HepG2 (cell line): ENCODE measurements around the gene ABHD15. TPM values are rescaled to one million over a fixed set of nuclear protein-coding genes. Genes with fewer than 3 reads are reported as not detected.
A peak's percentile ranks its signal among the peaks of the same experiment; 100 is the strongest.

Experiments
- ADNP ChIP-seq: sonication (generic); formaldehyde crosslinking; IDR thresholded peaks from 2 replicates; pipeline ENCODE4 v1.4.0; 2020; ENCODE audit warnings: missing genetic modification reagents
- ARID2 ChIP-seq: sonication (generic); formaldehyde crosslinking; IDR thresholded peaks from 2 replicates; pipeline ENCODE4 v1.8.1; 2022; ENCODE audit warnings: mild to moderate bottlenecking, missing genetic modification reagents, borderline replicate concordance
- DMAP1 ChIP-seq: IDR thresholded peaks from 2 replicates; pipeline ENCODE4 v1.6.1; 2016
- DNMT1 ChIP-seq: sonication (generic); formaldehyde crosslinking; IDR thresholded peaks from 2 replicates; pipeline ENCODE4 v1.5.1; 2020; ENCODE audit warnings: mild to moderate bottlenecking, missing genetic modification reagents
- ELF3 ChIP-seq: IDR thresholded peaks from 2 replicates; pipeline ENCODE4 v1.6.1; 2016; ENCODE audit warnings: missing genetic modification reagents, missing compliant biosample characterization
- GATAD1 ChIP-seq: IDR thresholded peaks from 2 replicates; pipeline ENCODE4 v1.6.1; 2016; ENCODE audit warnings: missing genetic modification reagents, missing compliant biosample characterization
- KLF15 ChIP-seq: sonication (generic); formaldehyde crosslinking; IDR thresholded peaks from 2 replicates; pipeline ENCODE4 v1.8.1; 2023; ENCODE audit warnings: borderline replicate concordance, mild to moderate bottlenecking, inconsistent platforms, missing genetic modification reagents, mixed read lengths
- NCOA1 ChIP-seq: sonication (generic); formaldehyde crosslinking; IDR thresholded peaks from 2 replicates; pipeline ENCODE4 v1.9.0; 2021; ENCODE audit warnings: missing genetic modification reagents
- POLR2AphosphoS5 ChIP-seq: IDR thresholded peaks from 2 replicates; pipeline ENCODE4 v1.6.1; 2012; ENCODE audit warnings: low read depth, low read length
- REXO4 ChIP-seq: sonication (generic); formaldehyde crosslinking; IDR thresholded peaks from 2 replicates; pipeline ENCODE4 v1.8.0; 2022; ENCODE audit warnings: missing genetic modification reagents, mild to moderate bottlenecking, borderline replicate concordance
- ZBTB7B ChIP-seq: sonication (generic); formaldehyde crosslinking; IDR thresholded peaks from 2 replicates; pipeline ENCODE4 v1.4.0; 2020; ENCODE audit warnings: missing genetic modification reagents
- ZNF136 ChIP-seq: sonication (generic); formaldehyde crosslinking; IDR thresholded peaks from 2 replicates; pipeline ENCODE4 v1.8.1; 2022; ENCODE audit warnings: low read depth, mild to moderate bottlenecking, moderate library complexity, missing genetic modification reagents
- ZNF180 ChIP-seq: sonication (generic); formaldehyde crosslinking; IDR thresholded peaks from 2 replicates; pipeline ENCODE4 v1.4.0; 2020; ENCODE audit warnings: low read depth, missing genetic modification reagents, borderline replicate concordance
- ZNF234 ChIP-seq: sonication (generic); formaldehyde crosslinking; conservative IDR thresholded peaks from 2 replicates; pipeline ENCODE4 v1.5.1; 2020; ENCODE audit warnings: mild to moderate bottlenecking, missing genetic modification reagents
- ZNF432 ChIP-seq: sonication (generic); formaldehyde crosslinking; IDR thresholded peaks from 2 replicates; pipeline ENCODE4 v1.5.0; 2020; ENCODE audit warnings: missing genetic modification reagents, mild to moderate bottlenecking, borderline replicate concordance
- ZNF577 ChIP-seq: sonication (generic); formaldehyde crosslinking; IDR thresholded peaks from 2 replicates; pipeline ENCODE4 v1.4.0; 2020; ENCODE audit warnings: mild to moderate bottlenecking, low read depth, missing genetic modification reagents, borderline replicate concordance
- ZNF589 ChIP-seq: sonication (generic); formaldehyde crosslinking; conservative IDR thresholded peaks from 2 replicates; pipeline ENCODE4 v1.8.0; 2022; ENCODE audit warnings: mild to moderate bottlenecking, moderate library complexity, missing genetic modification reagents
- ZNF660 ChIP-seq: sonication (generic); formaldehyde crosslinking; IDR thresholded peaks from 2 replicates; pipeline ENCODE4 v1.5.1; 2020; ENCODE audit warnings: mild to moderate bottlenecking, low read depth, missing genetic modification reagents, borderline replicate concordance
- ZNF7 ChIP-seq: IDR thresholded peaks from 2 replicates; pipeline ENCODE4 v1.6.1; 2016; ENCODE audit warnings: missing biosample characterization, missing genetic modification reagents
- ZNF773 ChIP-seq: sonication (generic); formaldehyde crosslinking; IDR thresholded peaks from 2 replicates; pipeline ENCODE4 v1.4.0; 2020; ENCODE audit warnings: missing genetic modification reagents, borderline replicate concordance
- polyA plus RNA-seq, 8 experiments: library from polyadenylated mRNA; depleted of rRNA in 3 of 8; stranded (reverse) in 7 of 8; unstranded in 1 of 8; fragments of >200 nt; fragmentation: Illumina TruSeq in 4 of 8; extraction: Trizol in 4 of 8; gene quantifications; 2 replicates each; pipeline versions ENCODE4 v1.2.1 to v1.2.3, GENCODE V29; 2011 to 2016; ENCODE audit warnings: low read depth in 4 of 8, missing spikeins in 1 of 8, mixed read lengths in 1 of 8; ENCODE audit not compliant: insufficient read depth in 1 of 8
- total RNA-seq, 5 experiments: library from RNA; depleted of rRNA; stranded (reverse); fragments of >200 nt; fragmentation: Illumina TruSeq; extraction: Trizol; gene quantifications; 2 replicates each; pipeline ENCODE4 v1.2.3, GENCODE V29; 2016; ENCODE audit warnings: low read depth in 1 of 5
- TF ChIP-seq, protein P1 (sequence below): sonication (generic); formaldehyde crosslinking; IDR thresholded peaks from 2 replicates; pipeline ENCODE4 v1.8.0; 2022; ENCODE audit warnings: missing genetic modification reagents, mild to moderate bottlenecking, borderline replicate concordance
- TF ChIP-seq, protein P2 (sequence below): sonication (generic); formaldehyde crosslinking; IDR thresholded peaks from 2 replicates; pipeline ENCODE4 v1.4.0; 2020; ENCODE audit warnings: missing genetic modification reagents
- TF ChIP-seq, protein P3 (sequence below): sonication (generic); formaldehyde crosslinking; IDR thresholded peaks from 2 replicates; pipeline ENCODE4 v1.5.0; 2020; ENCODE audit warnings: mild to moderate bottlenecking, missing genetic modification reagents, borderline replicate concordance

The ABHD15 gene
- total and polyA plus RNA-seq, 2 of the 13 experiments (the other 11 are each of a cell fraction or from before 2014, with no cell fraction given): 2.4 to 7.7 TPM

DNA sequence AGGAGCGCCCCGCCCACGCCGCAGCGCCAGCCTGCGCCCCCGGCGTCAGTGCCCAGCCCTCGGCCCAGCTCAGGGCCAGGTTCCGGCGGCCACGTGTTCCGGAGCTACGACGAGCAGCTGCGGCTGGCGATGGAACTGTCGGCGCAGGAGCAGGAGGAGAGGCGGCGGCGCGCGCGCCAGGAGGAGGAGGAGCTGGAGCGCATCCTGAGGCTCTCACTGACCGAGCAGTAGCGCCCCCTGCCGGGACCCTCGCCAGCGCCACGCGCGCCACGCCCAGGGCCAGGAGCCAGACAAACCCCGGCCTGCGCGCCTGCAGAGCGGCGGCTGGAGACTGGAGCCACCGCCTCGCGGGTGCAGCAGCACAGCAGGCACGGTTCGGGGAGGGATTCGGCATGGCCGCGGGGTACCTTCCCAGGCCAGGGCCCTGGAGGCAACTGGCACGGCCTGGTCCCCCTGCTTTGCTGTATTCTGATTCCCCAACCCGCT is 46.6 kb upstream of the ABHD15 start (continued):
- TF ChIP-seq, protein P1, sequence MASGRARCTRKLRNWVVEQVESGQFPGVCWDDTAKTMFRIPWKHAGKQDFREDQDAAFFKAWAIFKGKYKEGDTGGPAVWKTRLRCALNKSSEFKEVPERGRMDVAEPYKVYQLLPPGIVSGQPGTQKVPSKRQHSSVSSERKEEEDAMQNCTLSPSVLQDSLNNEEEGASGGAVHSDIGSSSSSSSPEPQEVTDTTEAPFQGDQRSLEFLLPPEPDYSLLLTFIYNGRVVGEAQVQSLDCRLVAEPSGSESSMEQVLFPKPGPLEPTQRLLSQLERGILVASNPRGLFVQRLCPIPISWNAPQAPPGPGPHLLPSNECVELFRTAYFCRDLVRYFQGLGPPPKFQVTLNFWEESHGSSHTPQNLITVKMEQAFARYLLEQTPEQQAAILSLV (CRISPR knock-in tag): no peak
- TF ChIP-seq ZNF660 (no peak), ELF3 (CRISPR knock-in tag) (peak; percentile 54; the same call in 1 of the 2 replicates), ARID2 (CRISPR knock-in tag) (0 out of 2 replicates have a peak, but pooled peaks have one; percentile 57), DMAP1 (peak; percentile 55; the same call in 1 of the 2 replicates), ZNF577 (CRISPR knock-in tag) (no peak), ZNF589 (no peak; the same call in 1 of the 2 replicates), ZNF136 (CRISPR knock-in tag) (0 out of 2 replicates have a peak, but pooled peaks have one; percentile 38), ADNP (peak; percentile 72; the same call in 1 of the 2 replicates), REXO4 (peak; percentile 93; the same call in 1 of the 2 replicates), KLF15 (CRISPR knock-in tag) (no peak), ZNF773 (CRISPR knock-in tag) (peak; percentile 46; the same call in 1 of the 2 replicates), ZNF7 (CRISPR knock-in tag) (no peak), ZBTB7B (CRISPR knock-in tag) (no peak; the same call in 1 of the 2 replicates), ZNF234 (CRISPR knock-in tag) (peak; percentile 83; the same call in 1 of the 2 replicates), NCOA1 (CRISPR knock-in tag) (no peak), ZNF180 (CRISPR knock-in tag) (no peak), POLR2AphosphoS5 (no peak), GATAD1 (CRISPR knock-in tag) (peak; percentile 44; the same call in 1 of the 2 replicates), ZNF432 (CRISPR knock-in tag) (no peak), DNMT1 (CRISPR knock-in tag) (peak; percentile 37; the same call in 1 of the 2 replicates)
- TF ChIP-seq, protein P2, sequence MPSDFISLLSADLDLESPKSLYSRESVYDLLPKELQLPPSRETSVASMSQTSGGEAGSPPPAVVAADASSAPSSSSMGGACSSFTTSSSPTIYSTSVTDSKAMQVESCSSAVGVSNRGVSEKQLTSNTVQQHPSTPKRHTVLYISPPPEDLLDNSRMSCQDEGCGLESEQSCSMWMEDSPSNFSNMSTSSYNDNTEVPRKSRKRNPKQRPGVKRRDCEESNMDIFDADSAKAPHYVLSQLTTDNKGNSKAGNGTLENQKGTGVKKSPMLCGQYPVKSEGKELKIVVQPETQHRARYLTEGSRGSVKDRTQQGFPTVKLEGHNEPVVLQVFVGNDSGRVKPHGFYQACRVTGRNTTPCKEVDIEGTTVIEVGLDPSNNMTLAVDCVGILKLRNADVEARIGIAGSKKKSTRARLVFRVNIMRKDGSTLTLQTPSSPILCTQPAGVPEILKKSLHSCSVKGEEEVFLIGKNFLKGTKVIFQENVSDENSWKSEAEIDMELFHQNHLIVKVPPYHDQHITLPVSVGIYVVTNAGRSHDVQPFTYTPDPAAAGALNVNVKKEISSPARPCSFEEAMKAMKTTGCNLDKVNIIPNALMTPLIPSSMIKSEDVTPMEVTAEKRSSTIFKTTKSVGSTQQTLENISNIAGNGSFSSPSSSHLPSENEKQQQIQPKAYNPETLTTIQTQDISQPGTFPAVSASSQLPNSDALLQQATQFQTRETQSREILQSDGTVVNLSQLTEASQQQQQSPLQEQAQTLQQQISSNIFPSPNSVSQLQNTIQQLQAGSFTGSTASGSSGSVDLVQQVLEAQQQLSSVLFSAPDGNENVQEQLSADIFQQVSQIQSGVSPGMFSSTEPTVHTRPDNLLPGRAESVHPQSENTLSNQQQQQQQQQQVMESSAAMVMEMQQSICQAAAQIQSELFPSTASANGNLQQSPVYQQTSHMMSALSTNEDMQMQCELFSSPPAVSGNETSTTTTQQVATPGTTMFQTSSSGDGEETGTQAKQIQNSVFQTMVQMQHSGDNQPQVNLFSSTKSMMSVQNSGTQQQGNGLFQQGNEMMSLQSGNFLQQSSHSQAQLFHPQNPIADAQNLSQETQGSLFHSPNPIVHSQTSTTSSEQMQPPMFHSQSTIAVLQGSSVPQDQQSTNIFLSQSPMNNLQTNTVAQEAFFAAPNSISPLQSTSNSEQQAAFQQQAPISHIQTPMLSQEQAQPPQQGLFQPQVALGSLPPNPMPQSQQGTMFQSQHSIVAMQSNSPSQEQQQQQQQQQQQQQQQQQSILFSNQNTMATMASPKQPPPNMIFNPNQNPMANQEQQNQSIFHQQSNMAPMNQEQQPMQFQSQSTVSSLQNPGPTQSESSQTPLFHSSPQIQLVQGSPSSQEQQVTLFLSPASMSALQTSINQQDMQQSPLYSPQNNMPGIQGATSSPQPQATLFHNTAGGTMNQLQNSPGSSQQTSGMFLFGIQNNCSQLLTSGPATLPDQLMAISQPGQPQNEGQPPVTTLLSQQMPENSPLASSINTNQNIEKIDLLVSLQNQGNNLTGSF (CRISPR knock-in tag): peak; percentile 74; the same call in 1 of the 2 replicates
- TF ChIP-seq, protein P3, sequence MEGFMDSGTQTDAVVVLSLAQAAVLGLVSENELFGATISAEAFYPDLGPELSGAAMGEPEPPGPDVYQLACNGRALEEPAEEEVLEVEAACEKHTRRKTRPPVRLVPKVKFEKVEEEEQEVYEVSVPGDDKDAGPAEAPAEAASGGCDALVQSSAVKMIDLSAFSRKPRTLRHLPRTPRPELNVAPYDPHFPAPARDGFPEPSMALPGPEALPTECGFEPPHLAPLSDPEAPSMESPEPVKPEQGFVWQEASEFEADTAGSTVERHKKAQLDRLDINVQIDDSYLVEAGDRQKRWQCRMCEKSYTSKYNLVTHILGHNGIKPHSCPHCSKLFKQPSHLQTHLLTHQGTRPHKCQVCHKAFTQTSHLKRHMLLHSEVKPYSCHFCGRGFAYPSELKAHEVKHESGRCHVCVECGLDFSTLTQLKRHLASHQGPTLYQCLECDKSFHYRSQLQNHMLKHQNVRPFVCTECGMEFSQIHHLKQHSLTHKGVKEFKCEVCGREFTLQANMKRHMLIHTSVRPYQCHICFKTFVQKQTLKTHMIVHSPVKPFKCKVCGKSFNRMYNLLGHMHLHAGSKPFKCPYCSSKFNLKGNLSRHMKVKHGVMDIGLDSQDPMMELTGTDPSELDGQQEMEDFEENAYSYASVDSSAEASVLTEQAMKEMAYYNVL: peak; percentile 46; the same call in 1 of the 2 replicates
